Naive thymus-derived CD4-positive, alpha-beta T cell (primary cell): ENCODE results near the gene ENOPH1. TPM values are rescaled to one million over a fixed set of nuclear protein-coding genes. Genes with fewer than 3 reads are reported as not detected.

Experiments
- ATAC-seq: fragments of 150-1000 bp; cut with Tn5 transposase; 2 replicates; pipeline ENCODE4 v1.10.0; 2021; ENCODE audit warnings: mild to moderate bottlenecking, moderate library complexity
- CTCF ChIA-PET: fragments of 350-600 bp; sonication (Branson Sonifier 250); formaldehyde crosslinking; loops from one replicate; lab custom pipeline; 2021; ENCODE audit warnings: antibody characterized with exemption; lab: Charles Lee
- POLR2A ChIA-PET: fragments of 350-600 bp; sonication (Branson Sonifier 250); formaldehyde crosslinking; loops from one replicate; lab custom pipeline; 2021; ENCODE audit warnings: antibody characterized with exemption, inconsistent platforms; lab: Charles Lee
- DNase-seq, 9 donors: peaks; one replicate each; pipeline versions ENCODE4 v3.0.0 to v3.0.0-alpha.2; 2020 to 2022; ENCODE audit warnings: mixed read lengths in 1 of 9
- H3K27ac ChIP-seq: one replicate; pipeline ENCODE4 v1.7.0; 2013; ENCODE audit warnings: mild to moderate bottlenecking, low read depth, low read length, moderate library complexity
- H3K27me3 ChIP-seq, 2 donors: one replicate each; pipeline ENCODE4 v1.7.0; 2013; ENCODE audit warnings: low read length in 2 of 2, mild to moderate bottlenecking in 2 of 2, moderate library complexity in 2 of 2; ENCODE audit not compliant: control insufficient read depth in 2 of 2, insufficient read depth in 2 of 2
- H3K36me3 ChIP-seq, 3 experiments: 1 replicate in 2 of 3; 2 replicates in 1 of 3; pipeline ENCODE4 v1.7.0; 2013; ENCODE audit warnings: low read length in 3 of 3, mild to moderate bottlenecking in 3 of 3, moderate library complexity in 1 of 3; ENCODE audit not compliant: insufficient read depth in 3 of 3, control insufficient read depth in 2 of 3
- H3K4me1 ChIP-seq, 2 donors: one replicate each; pipeline ENCODE4 v1.7.0; 2013; ENCODE audit warnings: low read length in 2 of 2, mild to moderate bottlenecking in 2 of 2, moderate library complexity in 1 of 2; ENCODE audit not compliant: control insufficient read depth in 2 of 2, insufficient read depth in 2 of 2
- H3K4me3 ChIP-seq: 2 replicates; pipeline ENCODE4 v1.7.0; 2013; ENCODE audit warnings: mild to moderate bottlenecking, low read length
- H3K9me3 ChIP-seq, 3 experiments: 1 replicate in 2 of 3; 2 replicates in 1 of 3; pipeline ENCODE4 v1.7.0; 2013; ENCODE audit warnings: low read length in 3 of 3; ENCODE audit not compliant: control insufficient read depth in 2 of 3
- H3K27ac Mint-ChIP-seq, 9 donors: one replicate each; pipeline ENCODE4 v1.8.0; 2020 to 2022; ENCODE audit warnings: mixed read lengths in 9 of 9, mild to moderate bottlenecking in 8 of 9, moderate library complexity in 5 of 9, inconsistent platforms in 2 of 9
- H3K27me3 Mint-ChIP-seq, 5 donors: one replicate each; pipeline ENCODE4 v1.8.0; 2021 to 2022; ENCODE audit warnings: mixed read lengths in 5 of 5, mild to moderate bottlenecking in 1 of 5
- H3K36me3 Mint-ChIP-seq, 5 donors: one replicate each; pipeline ENCODE4 v1.8.0; 2020 to 2022; ENCODE audit warnings: mixed read lengths in 5 of 5, mild to moderate bottlenecking in 3 of 5, inconsistent platforms in 1 of 5
- H3K4me1 Mint-ChIP-seq, 7 donors: one replicate each; pipeline ENCODE4 v1.8.0; 2020 to 2022; ENCODE audit warnings: mixed read lengths in 7 of 7, mild to moderate bottlenecking in 3 of 7, inconsistent platforms in 1 of 7
- H3K4me3 Mint-ChIP-seq, 10 donors: one replicate each; pipeline ENCODE4 v1.8.0; 2020 to 2022; ENCODE audit warnings: mild to moderate bottlenecking in 10 of 10, mixed read lengths in 10 of 10, moderate library complexity in 6 of 10, inconsistent platforms in 2 of 10
- H3K9me3 Mint-ChIP-seq, 11 donors: one replicate each; pipeline ENCODE4 v1.8.0; 2020 to 2022; ENCODE audit warnings: mixed read lengths in 11 of 11, mild to moderate bottlenecking in 4 of 11, inconsistent platforms in 1 of 11, moderate library complexity in 1 of 11
- intact Hi-C, 2 donors: fragments of 100-400 bp; cut with micrococcal nuclease; formaldehyde crosslinking; loops; one replicate each; pipeline ENCODE4 v1.15.1; 2023
- polyA plus RNA-seq, 2 donors: library from polyadenylated mRNA; unstranded; fragments of 300-500 nt; fragmentation: Illumina TruSeq; gene quantifications; one replicate each; pipeline ENCODE4 v1.2.3, GENCODE V29; 2021
- total RNA-seq, 6 experiments: library from RNA in 5 of 6; stranded (reverse) in 5 of 6; gene quantifications; 1 replicate in 5 of 6; 2 replicates in 1 of 6; pipeline ENCODE4 v1.2.3 and lab custom pipeline; 2021 to 2026

ENOPH1 gene
- total and polyA plus RNA-seq, 7 experiments from 2014 or later, result 16.3 to 45.6 (median 25.2) TPM

- Histone ChIP-seq H3K4me3 (peak overlapping the region; percentile 96), H3K27me3 (no peaks in the 10 kb centered on the region), H3K36me3 (peaks cover 5 to 18% (median 9%) of the 10 kb centered on the region in 3 experiments), H3K9me3 (no peaks in the 10 kb centered on the region), H3K4me1 (peaks cover 30 to 39% of the 10 kb centered on the region in 2 donors), H3K27ac (peak overlapping the region; percentile 99)
- peaks cover 36 to 76% (median 64%) of the 10 kb centered on the region in 7 donors for H3K4me1 Mint-ChIP-seq
- peaks cover 4 to 36% (median 34%) of the 10 kb centered on the region in 5 donors for H3K36me3 Mint-ChIP-seq
- H3K27me3 Mint-ChIP-seq, result peaks cover 0 to 2% (median 0%) of the 10 kb centered on the region in 5 donors
- ChIA-PET POLR2A (interaction anchor here (0.6 to 1.6 kb wide), 11 partner anchors 14 to 1059 kb away, joined by 3 to 6 read pairs (median 4); partner anchors contain the start of genes HNRNPD and LIN54), CTCF (interaction anchor here (0.6 kb wide), 2 partner anchors 27 to 1059 kb away, joined by 3 read pairs; no protein-coding TSS in a partner anchor)
- peaks cover 0 to 5% (median 0%) of the 10 kb centered on the region in 11 donors for H3K9me3 Mint-ChIP-seq
- ATAC-seq (no peak), DNase-seq (peak in 6 of 9 donors; percentile 20 to 55 (median 52))
- intact Hi-C loops, result loop anchor here (1.0 to 10.0 kb wide), 12 partner anchors 31 to 1053 kb away; partner anchors contain the start of genes COQ2 (in 1 of the 2), HELQ (in 1 of the 2), RASGEF1B (in 1 of the 2) and THAP9 (in 1 of the 2)
- peak overlapping the region; percentile 94 to 100 (median 99) for H3K27ac Mint-ChIP-seq
- H3K4me3 Mint-ChIP-seq, result peak overlapping the region; percentile 95 to 100 (median 99)
Observed at GRCh38 chr4:82430964-82431745, 765 bp downstream of the ENOPH1 start.

- H3K9me3 ChIP-seq, result no peaks in the 10 kb centered on the region
- POLR2A ChIA-PET, result interaction anchor here (0.6 to 1.6 kb wide), 9 partner anchors 13 to 1058 kb away, joined by 3 to 5 read pairs (median 4); partner anchors contain the start of gene HNRNPD
- Mint-ChIP-seq H3K4me3 (peak overlapping the region; percentile 44 to 100 (median 99)), H3K9me3 (peaks cover 0 to 5% (median 0%) of the 10 kb centered on the region in 11 donors), H3K27ac (peak overlapping the region in 3 of 9 donors; percentile 22 to 99 (median 59)), H3K4me1 (peaks cover 32 to 75% (median 63%) of the 10 kb centered on the region in 7 donors), H3K27me3 (peaks cover 0 to 2% (median 0%) of the 10 kb centered on the region in 5 donors), H3K36me3 (peaks cover 4 to 33% (median 31%) of the 10 kb centered on the region in 5 donors)
- peaks cover 24 to 32% of the 10 kb centered on the region in 2 donors for H3K4me1 ChIP-seq
- H3K27me3 ChIP-seq, result no peaks in the 10 kb centered on the region
- intact Hi-C loops, result loop anchor here in 1 of 2 donors (10.0 kb wide), 2 partner anchors 783 to 853 kb away; partner anchors contain the start of gene COQ2
- peak overlapping the region; percentile 99 for H3K27ac ChIP-seq
- ATAC-seq (no peak), DNase-seq (no peak)
- CTCF ChIA-PET, result interaction anchor here (0.6 to 0.7 kb wide), 2 partner anchors 26 to 906 kb away, joined by 3 to 4 read pairs; no protein-coding TSS in a partner anchor
- peaks cover 2 to 11% (median 2%) of the 10 kb centered on the region in 3 experiments for H3K36me3 ChIP-seq
- H3K4me3 ChIP-seq, result no peak overlapping the region
Observed at GRCh38 chr4:82431831-82432230, 1.4 kb downstream of the ENOPH1 start.

GRCh38 chr4:82432596-82432995 lies 2.2 kb downstream of the ENOPH1 start:
- CTCF ChIA-PET, result no interaction called here
- Mint-ChIP-seq H3K27ac (peak overlapping the region in 2 of 9 donors; percentile 56 to 63), H3K36me3 (peaks cover 4 to 33% (median 25%) of the 10 kb centered on the region in 5 donors), H3K4me3 (peak overlapping the region; percentile 5 to 99 (median 38)), H3K27me3 (peaks cover 0 to 2% (median 0%) of the 10 kb centered on the region in 5 donors), H3K9me3 (peaks cover 0 to 5% (median 0%) of the 10 kb centered on the region in 11 donors), H3K4me1 (peaks cover 30 to 75% (median 63%) of the 10 kb centered on the region in 7 donors)
- peaks cover 16 to 24% of the 10 kb centered on the region in 2 donors for H3K4me1 ChIP-seq
- POLR2A ChIA-PET, result interaction anchor here (1.6 kb wide), 1 partner anchor 12 kb away, joined by 5 read pairs; no protein-coding TSS in a partner anchor
- no peak for DNase-seq
- H3K27me3 ChIP-seq, result no peaks in the 10 kb centered on the region
- intact Hi-C loops, result loop anchor here in 1 of 2 donors (10.0 kb wide), 2 partner anchors 782 to 852 kb away; partner anchors contain the start of gene COQ2
- H3K36me3 ChIP-seq, result peaks cover 0 to 8% (median 0%) of the 10 kb centered on the region in 3 experiments
- no peaks in the 10 kb centered on the region for H3K9me3 ChIP-seq
- no peak overlapping the region for H3K4me3 ChIP-seq
- no peak overlapping the region for H3K27ac ChIP-seq
- no peak for ATAC-seq

GRCh38 chr4:82433791-82434190 lies 3.4 kb downstream of the ENOPH1 start:
- peaks cover 0 to 2% (median 0%) of the 10 kb centered on the region in 5 donors for H3K27me3 Mint-ChIP-seq
- peaks cover 4 to 24% (median 14%) of the 10 kb centered on the region in 5 donors for H3K36me3 Mint-ChIP-seq
- DNase-seq, result no peak
- Histone ChIP-seq H3K27me3 (no peaks in the 10 kb centered on the region), H3K4me1 (peaks cover 9 to 17% of the 10 kb centered on the region in 2 donors), H3K9me3 (no peaks in the 10 kb centered on the region), H3K36me3 (peaks cover 0 to 8% (median 0%) of the 10 kb centered on the region in 3 experiments), H3K4me3 (no peak overlapping the region), H3K27ac (no peak overlapping the region)
- peak overlapping the region in 3 of 9 donors; percentile 21 to 25 (median 22) for H3K27ac Mint-ChIP-seq
- intact Hi-C loops, result loop anchor here in 1 of 2 donors (10.0 kb wide), 2 partner anchors 781 to 851 kb away; partner anchors contain the start of gene COQ2
- peaks cover 0 to 5% (median 0%) of the 10 kb centered on the region in 11 donors for H3K9me3 Mint-ChIP-seq
- peaks cover 23 to 76% (median 62%) of the 10 kb centered on the region in 7 donors for H3K4me1 Mint-ChIP-seq
- peak overlapping the region in 2 of 10 donors; percentile 14 to 56 for H3K4me3 Mint-ChIP-seq
- CTCF ChIA-PET, result no interaction called here
- POLR2A ChIA-PET, result no interaction called here
- ATAC-seq, result no peak

GRCh38 chr4:82434949-82435348 lies 4.6 kb downstream of the ENOPH1 start:
- CTCF ChIA-PET, result no interaction called here
- Histone ChIP-seq H3K27me3 (no peaks in the 10 kb centered on the region), H3K36me3 (no peaks in the 10 kb centered on the region), H3K27ac (no peak overlapping the region), H3K4me1 (peaks cover 16 to 17% of the 10 kb centered on the region in 2 donors), H3K9me3 (no peaks in the 10 kb centered on the region), H3K4me3 (no peak overlapping the region)
- H3K36me3 Mint-ChIP-seq, result peaks cover 0 to 24% (median 11%) of the 10 kb centered on the region in 5 donors
- H3K4me1 Mint-ChIP-seq, result peaks cover 29 to 83% (median 70%) of the 10 kb centered on the region in 7 donors
- ATAC-seq (no peak), DNase-seq (no peak)
- H3K27me3 Mint-ChIP-seq, result no peaks in the 10 kb centered on the region
- POLR2A ChIA-PET, result interaction anchor here (0.6 kb wide), 1 partner anchor 1275 kb away, joined by 4 read pairs; no protein-coding TSS in a partner anchor
- H3K9me3 Mint-ChIP-seq, result no peaks in the 10 kb centered on the region
- intact Hi-C loops, result loop anchor here in 1 of 2 donors (10.0 kb wide), 2 partner anchors 780 to 850 kb away; partner anchors contain the start of gene COQ2
- peak overlapping the region in 1 of 9 donors; percentile 80 for H3K27ac Mint-ChIP-seq
- H3K4me3 Mint-ChIP-seq, result no peak overlapping the region

- peak overlapping the region in 1 of 9 donors; percentile 6 for H3K27ac Mint-ChIP-seq
- Histone ChIP-seq H3K36me3 (no peaks in the 10 kb centered on the region), H3K9me3 (no peaks in the 10 kb centered on the region), H3K27me3 (no peaks in the 10 kb centered on the region), H3K4me1 (peaks cover 16 to 21% of the 10 kb centered on the region in 2 donors), H3K4me3 (no peak overlapping the region), H3K27ac (no peak overlapping the region)
- CTCF ChIA-PET, result no interaction called here
- peaks cover 29 to 91% (median 76%) of the 10 kb centered on the region in 7 donors for H3K4me1 Mint-ChIP-seq
- peak overlapping the region in 1 of 10 donors; percentile 27 for H3K4me3 Mint-ChIP-seq
- DNase-seq, result no peak
- peaks cover 0 to 27% (median 11%) of the 10 kb centered on the region in 5 donors for H3K36me3 Mint-ChIP-seq
- H3K27me3 Mint-ChIP-seq, result no peaks in the 10 kb centered on the region
- no peaks in the 10 kb centered on the region for H3K9me3 Mint-ChIP-seq
- intact Hi-C loops, result loop anchor here in 1 of 2 donors (10.0 kb wide), 2 partner anchors 779 to 849 kb away; partner anchors contain the start of gene COQ2
- no peak for ATAC-seq
- POLR2A ChIA-PET, result no interaction called here
Observed at GRCh38 chr4:82436130-82436529, 5.7 kb downstream of the ENOPH1 start.
